Aorta (tissue), 5 donors: ENCODE measurements around the gene SMPD3. TPM values are rescaled to one million over a fixed set of nuclear protein-coding genes. Genes with fewer than 3 reads are reported as not detected.

ENCODE experiments used
- ATAC-seq: fragments of 200-7000 bp; cut with Tn5 transposase; one replicate; pipeline ENCODE4 v1.9.1; 2022; ENCODE audit warnings: moderate library complexity; ENCODE audit not compliant: low FRiP score
- DNase-seq, 2 donors: peaks; one replicate each; pipeline ENCODE4 v3.0.0-alpha.2; 2020
- H3K27ac ChIP-seq, 2 donors: one replicate each; pipeline ENCODE4 v1.5.1; 2013; ENCODE audit warnings: low read length in 2 of 2, mild to moderate bottlenecking in 2 of 2, moderate library complexity in 2 of 2, control low read depth in 1 of 2, inconsistent platforms in 1 of 2, low read depth in 1 of 2
- H3K27me3 ChIP-seq, 2 donors: one replicate each; pipeline ENCODE4 v1.6.1; 2013; ENCODE audit warnings: control low read depth in 1 of 2, low read length in 1 of 2, mild to moderate bottlenecking in 1 of 2, moderate library complexity in 1 of 2; ENCODE audit not compliant: insufficient read depth in 2 of 2, control insufficient read depth in 1 of 2
- H3K36me3 ChIP-seq, 2 donors: one replicate each; pipeline ENCODE4 v1.6.1; 2013; ENCODE audit warnings: control low read depth in 1 of 2, low read length in 1 of 2, mild to moderate bottlenecking in 1 of 2; ENCODE audit not compliant: insufficient read depth in 2 of 2, control insufficient read depth in 1 of 2
- H3K4me1 ChIP-seq, 2 donors: one replicate each; pipeline ENCODE4 v1.6.1; 2013; ENCODE audit warnings: low read length in 2 of 2, control low read depth in 1 of 2, mild to moderate bottlenecking in 1 of 2, moderate library complexity in 1 of 2; ENCODE audit not compliant: insufficient read depth in 2 of 2, control insufficient read depth in 1 of 2
- H3K4me3 ChIP-seq, 2 donors: one replicate each; pipeline ENCODE4 v1.5.1; 2013; ENCODE audit warnings: low read length in 2 of 2, control low read depth in 1 of 2, mild to moderate bottlenecking in 1 of 2
- H3K9me3 ChIP-seq: one replicate; pipeline ENCODE4 v1.6.1; 2013; ENCODE audit warnings: mild to moderate bottlenecking, low read length; ENCODE audit not compliant: control insufficient read depth
- WGBS, 2 donors: extraction: QIAGEN DNeasy Blood & Tissue Kit; methylation state at CpG; one replicate each; pipeline ENCODE4 v1.1.7; 2013; 5-methylcytosine and 5-hydroxymethylcytosine counted together
- intact Hi-C, 2 donors: fragments of 100-400 bp; cut with DNase I; formaldehyde crosslinking; loops; one replicate each; pipeline versions ENCODE4 v1.14.2 to v1.15.0; 2022
- polyA plus RNA-seq, 2 donors: library from polyadenylated mRNA; stranded (reverse); fragments of 200-250 nt; gene quantifications; one replicate each; pipeline ENCODE4 v1.2.3, GENCODE V29; 2013
- total RNA-seq, 2 donors: library from RNA; stranded (reverse); fragmentation: NEBNext Ultra II Directional; extraction: Animal tissue kit (Norgen Biotek cat#: 25700); gene quantifications; one replicate each; pipeline ENCODE4 v1.2.1, GENCODE V29; 2021
- donor health status: healthy with polysubstance abuse.
- donor health status: Bipolar disorder and iron deficiency.
- donor health status: DM: no; HTN: no; CAD: no.
- donor health status: DM: no; HTN: no; CAD: no.
- donor health status: DM: yes; HTN: yes; CAD: no.

SMPD3 gene
- total and polyA plus RNA-seq, 4 donors: 0.29 to 7.5 (median 1.1) TPM; not detected in 1

DNA sequence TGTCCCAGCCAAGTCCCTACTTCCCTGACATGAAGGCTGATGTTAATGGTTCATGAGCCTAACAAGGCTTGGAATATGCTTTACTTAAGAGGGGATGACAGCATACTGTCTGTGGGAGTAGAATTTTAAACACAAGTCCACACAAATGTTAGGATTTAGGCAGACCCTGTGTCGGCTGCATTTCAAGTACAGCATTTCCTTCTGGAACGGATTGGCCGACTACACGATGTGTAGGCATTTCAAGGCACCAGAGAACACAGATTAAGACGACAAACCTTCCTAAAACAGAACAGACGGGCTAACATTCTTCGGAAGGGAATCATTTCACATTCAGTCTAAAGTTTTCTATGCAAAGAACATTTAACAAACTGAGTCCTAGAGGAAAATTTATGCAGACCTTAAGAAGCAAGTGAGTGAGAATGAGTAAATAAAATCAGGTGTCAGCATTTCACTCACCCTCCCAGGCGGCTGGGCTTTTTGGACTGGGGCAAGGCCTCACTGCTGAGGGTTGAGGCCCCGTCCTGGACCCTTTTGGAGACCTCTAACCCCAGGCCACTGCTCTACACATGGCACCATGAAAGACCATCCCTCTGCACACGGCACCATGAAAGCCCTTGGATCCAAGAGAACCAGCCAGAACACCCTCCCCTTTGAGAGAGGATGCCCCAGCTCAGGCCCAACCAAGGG, 67.5 kb downstream of the SMPD3 start:
- H3K9me3 ChIP-seq: no peaks in the 10 kb centered on the region
- intact Hi-C loops: no loop called here

GRCh38 chr16:68380348-68380670, 68.0 kb downstream of the SMPD3 start:
- intact Hi-C loops: no loop called here
- WGBS, 2 donors: 95 to 97% methylated on average over 5 of the region's 5 CpGs
- ATAC-seq (no peak), DNase-seq (peak in 1 of 2 donors; percentile 25)
- H3K36me3 ChIP-seq: no peaks in the 10 kb centered on the region
- no peaks in the 10 kb centered on the region for H3K4me1 ChIP-seq
- no peak overlapping the region for H3K27ac ChIP-seq
- H3K27me3 ChIP-seq: no peaks in the 10 kb centered on the region
- no peak overlapping the region for H3K4me3 ChIP-seq
- no peaks in the 10 kb centered on the region for H3K9me3 ChIP-seq

More for the DNA sequence above, 67.5 kb downstream of the SMPD3 start:
- no peaks in the 10 kb centered on the region for H3K27me3 ChIP-seq
- DNase-seq (peak in 1 of 2 donors; percentile 9), ATAC-seq (no peak)
- H3K27ac ChIP-seq: no peak overlapping the region
- WGBS, 2 donors: 82 to 86% methylated on average over 10 of the region's 10 CpGs
- no peaks in the 10 kb centered on the region for H3K36me3 ChIP-seq
- H3K4me3 ChIP-seq: no peak overlapping the region
- H3K4me1 ChIP-seq: no peaks in the 10 kb centered on the region

GRCh38 chr16:68379472-68380347, 68.6 kb downstream of the SMPD3 start:
- peak in 1 of 2 donors; percentile 34 for DNase-seq
- no peaks in the 10 kb centered on the region for H3K36me3 ChIP-seq
- no peak overlapping the region for H3K27ac ChIP-seq
- intact Hi-C loops: no loop called here
- H3K4me1 ChIP-seq: no peaks in the 10 kb centered on the region
- H3K4me3 ChIP-seq: no peak overlapping the region
- ATAC-seq: no peak
- no peaks in the 10 kb centered on the region for H3K27me3 ChIP-seq
- 84 to 90% methylated on average over 18 of the region's 18 CpGs for WGBS, 2 donors
- H3K9me3 ChIP-seq: no peaks in the 10 kb centered on the region

DNA sequence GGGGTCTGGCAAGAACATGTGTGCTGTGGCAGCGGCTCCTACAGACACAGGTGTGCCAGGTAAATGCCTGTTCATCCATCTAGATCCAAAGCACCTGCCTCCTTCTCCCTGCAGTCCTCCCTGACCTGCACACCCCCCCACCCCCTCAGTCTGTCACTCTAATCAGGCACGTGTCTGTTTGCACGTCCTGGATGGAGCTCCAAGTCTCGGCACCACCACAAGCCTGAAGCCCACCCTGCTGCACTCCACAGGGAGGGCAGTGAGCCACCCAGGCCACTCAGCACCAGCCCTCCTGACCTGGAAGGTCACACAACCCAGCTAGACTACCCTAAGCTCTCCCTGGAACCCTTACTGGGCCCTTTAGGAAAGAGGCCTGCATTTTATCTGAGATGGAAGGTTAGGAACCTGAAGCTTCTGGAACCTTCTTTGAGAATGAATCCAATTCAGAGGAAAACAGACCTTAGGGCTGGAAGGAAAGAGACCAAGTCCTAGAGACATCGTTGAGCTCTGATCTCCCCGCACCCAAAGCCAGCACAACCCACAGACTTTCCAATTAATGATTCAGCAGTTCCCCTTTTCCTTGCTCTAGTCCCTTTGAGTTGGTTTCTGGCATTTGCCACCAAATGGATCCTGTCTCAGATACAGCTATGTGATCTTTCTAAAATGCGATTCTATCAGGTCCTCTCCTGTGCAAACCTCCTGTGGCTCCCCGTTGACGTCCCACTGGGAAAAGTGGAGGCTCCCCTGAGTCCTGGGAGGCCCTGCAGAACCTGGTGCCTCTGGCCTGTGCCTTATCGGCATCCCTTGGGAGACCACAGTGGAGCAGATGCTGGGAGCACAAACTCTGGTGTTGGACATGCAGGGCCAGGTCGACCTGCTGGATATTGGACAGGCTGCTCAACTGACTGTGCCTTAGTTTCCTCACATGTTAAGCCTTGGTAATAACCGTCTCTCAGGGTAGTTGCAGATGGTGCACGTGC, 69.6 kb downstream of the SMPD3 start:
- 84 to 85% methylated on average over 13 of the region's 13 CpGs for WGBS, 2 donors
- no peaks in the 10 kb centered on the region for H3K4me1 ChIP-seq
- H3K36me3 ChIP-seq: no peaks in the 10 kb centered on the region
- DNase-seq (peak in 1 of 2 donors; percentile 32), ATAC-seq (no peak)
- no peaks in the 10 kb centered on the region for H3K9me3 ChIP-seq
- no peaks in the 10 kb centered on the region for H3K27me3 ChIP-seq
- intact Hi-C loops: no loop called here
- no peak overlapping the region for H3K27ac ChIP-seq
- no peak overlapping the region for H3K4me3 ChIP-seq

DNA sequence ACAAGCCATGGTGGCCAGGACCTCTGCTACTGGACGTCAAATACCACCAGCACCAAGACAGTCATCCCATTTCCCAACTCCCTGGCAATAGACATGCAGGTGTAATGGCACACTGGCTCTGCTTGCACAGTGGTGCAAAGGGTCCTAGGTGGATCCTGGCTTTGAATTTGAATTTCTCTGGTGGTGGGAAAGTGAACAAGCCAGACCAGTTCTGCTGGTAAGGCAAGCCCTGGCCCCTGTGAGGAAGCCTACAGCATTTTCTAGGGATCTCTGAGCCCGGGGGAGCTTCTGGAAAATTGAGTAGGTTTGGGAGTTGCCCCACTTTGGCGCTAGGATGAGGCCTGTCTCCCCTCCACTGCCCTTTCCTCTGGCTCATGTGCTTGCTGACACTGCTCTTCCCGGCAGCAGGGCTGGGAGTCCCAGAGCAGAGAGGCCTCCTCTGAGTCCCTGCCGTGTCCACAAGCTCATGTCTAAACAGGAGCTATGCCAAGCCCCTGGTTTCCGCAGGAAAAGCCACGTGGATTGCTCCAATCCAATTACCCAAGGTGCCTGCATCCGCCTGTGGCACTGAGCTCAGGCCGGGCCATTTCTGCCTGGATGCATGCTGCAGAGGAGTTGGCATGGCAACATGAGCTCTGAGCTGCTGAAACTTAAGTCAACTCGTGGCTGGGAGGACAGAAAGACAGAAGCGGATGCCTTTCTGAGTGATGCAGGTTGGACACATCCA, 70.5 kb downstream of the SMPD3 start:
- Histone ChIP-seq H3K4me1 (no peaks in the 10 kb centered on the region), H3K9me3 (no peaks in the 10 kb centered on the region), H3K36me3 (no peaks in the 10 kb centered on the region), H3K27ac (no peak overlapping the region), H3K27me3 (no peaks in the 10 kb centered on the region), H3K4me3 (no peak overlapping the region)
- no peak for DNase-seq
- intact Hi-C loops: no loop called here
- ATAC-seq: no peak
- WGBS, 2 donors: 65 to 68% methylated on average over 11 of the region's 11 CpGs

DNA sequence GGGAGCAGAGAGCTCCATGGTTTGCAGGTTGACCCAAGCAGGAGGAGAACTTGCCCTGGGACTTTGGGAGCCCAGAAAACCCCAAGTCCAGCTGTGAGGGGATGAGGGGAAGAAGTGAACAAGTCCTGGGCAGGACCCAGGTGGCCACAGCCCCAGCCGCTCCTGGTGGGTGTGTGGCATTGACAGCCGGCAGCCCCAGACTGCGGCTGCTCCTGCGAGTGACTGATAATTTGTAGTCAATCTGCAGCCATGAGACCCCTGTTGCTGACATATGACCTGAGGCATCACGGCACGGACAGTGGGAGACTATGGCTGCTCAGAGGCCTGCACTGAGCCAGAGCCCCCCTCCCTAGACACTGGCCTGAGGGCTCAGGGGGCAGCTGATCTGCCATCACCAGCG, 71.1 kb downstream of the SMPD3 start:
- Histone ChIP-seq H3K4me3 (no peak overlapping the region), H3K27ac (no peak overlapping the region), H3K9me3 (no peaks in the 10 kb centered on the region), H3K36me3 (no peaks in the 10 kb centered on the region), H3K4me1 (no peaks in the 10 kb centered on the region), H3K27me3 (no peaks in the 10 kb centered on the region)
- ATAC-seq (no peak), DNase-seq (peak in 1 of 2 donors; percentile 21)
- intact Hi-C loops: no loop called here
- 96 to 98% methylated on average over 7 of the region's 7 CpGs for WGBS, 2 donors

- no peak for ATAC-seq
- no peak overlapping the region for H3K4me3 ChIP-seq
These were observed 71.7 kb downstream of the SMPD3 start for GRCh38 chr16:68376590-68376989.

More at GRCh38 chr16:68376590-68376989, 71.7 kb downstream of the SMPD3 start:
- DNase-seq: no peak
- no peaks in the 10 kb centered on the region for H3K9me3 ChIP-seq
- H3K27ac ChIP-seq: no peak overlapping the region
- no peaks in the 10 kb centered on the region for H3K4me1 ChIP-seq
- no peaks in the 10 kb centered on the region for H3K36me3 ChIP-seq
- 91 to 95% methylated on average over 6 of the region's 6 CpGs for WGBS, 2 donors
- intact Hi-C loops: no loop called here
- H3K27me3 ChIP-seq: no peaks in the 10 kb centered on the region
